GM18873 (cell line): Measurements from ENCODE around the gene ZDHHC14.

Source experiments
- ATAC-seq: cut with Tn5 transposase; IDR thresholded peaks from one replicate; pipeline ENCODE4 v1.9.1; 2021; ENCODE audit warnings: mild to moderate bottlenecking, moderate library complexity, moderate number of reproducible peaks; ENCODE audit not compliant: unreplicated experiment, low FRiP score

ZDHHC14 gene

GRCh38 chr6:157721830-157722229, 340.8 kb downstream of the ZDHHC14 start:
- no peak for ATAC-seq

DNA sequence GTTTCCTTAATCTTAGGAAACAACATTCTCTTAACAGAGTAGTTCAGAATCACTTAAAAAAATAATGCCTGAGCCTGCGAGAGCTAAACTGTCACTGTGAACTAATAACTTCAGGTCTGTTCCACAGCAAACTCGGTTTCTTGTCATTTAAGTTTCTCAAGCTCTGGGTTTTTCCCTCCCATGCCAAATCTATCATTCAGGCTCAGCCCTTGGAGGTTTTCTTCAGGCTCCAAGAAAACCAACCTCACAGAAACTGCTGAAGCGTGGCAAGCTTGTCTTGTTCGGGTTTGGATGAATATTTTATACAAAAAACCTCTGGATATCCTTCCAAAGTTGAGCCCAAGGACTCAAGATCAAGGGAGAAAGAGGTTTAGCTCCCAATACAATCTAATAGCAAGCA, 342.4 kb downstream of the ZDHHC14 start:
- no peak for ATAC-seq

DNA sequence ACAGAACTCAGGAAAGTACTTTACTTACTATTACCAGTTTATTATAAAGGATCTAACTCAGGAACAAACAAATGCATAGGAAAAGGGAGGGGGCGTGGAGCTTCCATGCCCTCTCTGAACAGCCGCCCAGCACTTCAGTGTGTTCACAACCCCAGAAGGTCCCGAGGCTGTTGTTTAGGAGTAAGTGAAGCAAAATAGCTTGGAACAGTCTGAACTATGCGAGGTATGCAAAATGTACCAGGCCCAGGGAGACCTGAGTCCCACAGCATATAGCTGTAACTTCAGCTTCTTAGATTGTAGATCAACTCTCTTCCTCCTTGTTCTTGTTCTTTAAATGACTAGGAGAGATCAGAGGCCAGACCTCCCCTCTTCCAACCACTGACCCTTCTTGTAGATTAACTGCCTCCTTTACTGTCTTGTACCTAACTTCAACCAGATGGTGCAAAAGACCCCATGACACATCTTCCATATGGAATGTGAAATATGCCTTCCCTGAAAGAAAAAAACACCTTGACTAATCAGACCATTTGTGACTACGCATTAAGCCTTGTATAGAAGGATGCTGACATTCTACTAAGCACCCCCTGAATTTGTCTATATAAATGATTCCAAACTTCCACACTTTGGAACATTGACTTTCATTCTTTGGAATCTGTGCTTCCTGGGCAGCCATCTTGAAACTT, 343.3 kb downstream of the ZDHHC14 start:
- no peak for ATAC-seq

- ATAC-seq, result no peak
These were observed 344.2 kb downstream of the ZDHHC14 start for GRCh38 chr6:157724960-157725741.

DNA sequence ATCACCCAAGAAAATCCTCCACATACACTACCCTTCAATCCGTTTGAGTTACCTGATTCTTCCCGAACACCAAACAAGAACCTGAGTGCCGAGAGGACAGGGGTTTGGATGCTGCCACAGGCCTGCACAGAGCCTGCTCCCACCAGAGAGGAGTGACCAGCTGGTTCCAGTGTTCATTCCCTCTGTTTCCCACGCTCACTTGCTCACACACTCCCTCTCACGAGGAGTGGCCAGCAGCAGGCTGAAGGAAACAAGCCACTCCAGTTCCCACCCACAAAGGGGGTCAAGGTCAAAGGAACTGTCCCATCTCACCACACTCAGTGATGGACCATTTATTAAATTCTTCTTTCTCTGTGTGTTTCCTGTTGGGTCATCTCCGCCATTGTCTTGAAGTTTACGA, 344.8 kb downstream of the ZDHHC14 start:
- ATAC-seq, result no peak

DNA sequence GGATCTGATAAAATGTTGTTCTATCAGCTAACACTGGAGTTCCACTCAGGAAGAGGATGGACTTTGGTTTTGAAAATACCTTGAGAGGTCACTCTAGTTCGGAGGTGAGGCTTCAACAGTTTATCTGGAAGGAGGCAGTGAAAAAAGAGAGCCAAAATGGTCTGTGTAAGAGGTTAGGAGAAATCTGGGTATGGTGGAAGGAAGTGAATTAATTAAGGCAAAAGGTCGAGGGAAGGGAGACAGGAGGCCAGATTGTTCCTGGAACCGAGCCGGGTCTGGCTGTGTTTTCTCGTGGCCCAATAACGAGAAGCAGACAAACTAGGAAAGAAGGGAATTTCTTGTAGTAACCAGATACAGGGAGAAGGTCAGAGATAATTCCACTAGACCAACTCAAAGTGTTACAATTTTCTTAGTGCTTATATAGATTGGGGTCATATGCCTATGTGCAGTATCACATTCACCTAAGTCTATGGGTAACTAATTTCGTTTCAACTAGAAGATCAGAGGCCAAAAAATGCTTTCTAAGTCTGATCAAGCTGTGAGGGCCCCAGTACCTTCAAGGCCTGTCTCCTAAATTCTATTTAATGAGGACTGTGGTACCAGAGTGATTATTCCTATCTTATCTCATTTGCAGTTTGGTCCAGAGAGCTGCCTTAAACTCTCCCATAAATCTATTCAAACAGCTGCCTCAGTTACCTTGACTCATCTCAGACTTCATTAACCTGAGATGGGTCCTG, 346.1 kb downstream of the ZDHHC14 start:
- ATAC-seq, result no peak
